HepG2 (cell line): Measurements from ENCODE around the gene GRID1. TPM values are rescaled to one million over a fixed set of nuclear protein-coding genes. Genes with fewer than 3 reads are reported as not detected.

Experiments
- ATAC-seq: fragments of 200-7000 bp; cut with Tn5 transposase; 3 replicates; pipeline ENCODE4 v1.9.1; 2020; ENCODE audit warnings: mild to moderate bottlenecking, moderate library complexity
- BruUV-seq: library from RNA; stranded (reverse); fragments of 400-500 nt; replicated peaks from 2 replicates; lab custom pipeline; 2021; lab: Mats Ljungman, UMichigan
- CTCF ChIA-PET: fragments of 300-600 bp; formaldehyde crosslinking; extraction: SDS; loops from one replicate; lab custom pipeline; 2021; ENCODE audit warnings: low total read pairs, inconsistent platforms, low intra/inter-chr PET ratio; lab: Yijun Ruan, JAX
- POLR2A ChIA-PET: fragments of 350-600 bp; sonication (Branson Sonifier 250); formaldehyde crosslinking; loops from one replicate; lab custom pipeline; 2020; ENCODE audit warnings: antibody characterized with exemption, inconsistent platforms; lab: Yijun Ruan, JAX
- DNase-seq: peaks from one replicate; pipeline ENCODE4 v3.0.0-alpha.2; 2015; ENCODE audit warnings: low spot score
- FAIRE-seq: peaks from 3 replicates; lab custom pipeline; 2011; peaks lifted over from hg19 to GRCh38; lab: Jason Lieb, UNC
- H2AFZ ChIP-seq: one replicate; pipeline ENCODE4 v1.6.1; 2011; ENCODE audit warnings: low read length, inconsistent platforms
- H3K27ac ChIP-seq: fragments of 300-600 bp; 3 replicates; pipeline ENCODE4 v1.8.0; 2011; ENCODE audit warnings: mixed run types, mild to moderate bottlenecking, mixed read lengths, low read length, inconsistent platforms; ENCODE audit not compliant: insufficient read depth; ENCODE audit errors: extremely low read length
- H3K27me3 ChIP-seq, 2 experiments: fragments of 200-600 bp in 1 of 2; 2 replicates in 1 of 2; 3 replicates in 1 of 2; pipeline versions ENCODE4 v1.6.0 to v1.8.0; 2011; ENCODE audit warnings: low read length in 2 of 2, mild to moderate bottlenecking in 2 of 2, moderate library complexity in 2 of 2, inconsistent platforms in 1 of 2; ENCODE audit not compliant: insufficient read depth in 2 of 2, control insufficient read depth in 1 of 2
- H3K36me3 ChIP-seq, 2 experiments: fragments of 200-600 bp in 1 of 2; replicated peaks in 1 of 2; 2 replicates in 1 of 2; 3 replicates in 1 of 2; pipeline versions ENCODE4 v1.5.1 to v1.8.0; 2011; ENCODE audit warnings: low read length in 2 of 2, inconsistent platforms in 1 of 2; ENCODE audit not compliant: insufficient read depth in 2 of 2, control insufficient read depth in 1 of 2
- H3K4me1 ChIP-seq: 2 replicates; pipeline ENCODE4 v1.5.1; 2012; ENCODE audit warnings: low read length, inconsistent platforms; ENCODE audit not compliant: insufficient read depth
- H3K4me2 ChIP-seq: 2 replicates; pipeline ENCODE4 v1.6.0; 2011; ENCODE audit warnings: low read depth, low read length, inconsistent platforms
- H3K4me3 ChIP-seq, 3 experiments: fragments of 200-600 bp in 1 of 3; sonication (generic), shearing (Covaris generic) in 1 of 3; replicated peaks in 1 of 3; 2 replicates each; pipeline ENCODE4 v1.5.1; 2011 to 2016; ENCODE audit warnings: low read length in 3 of 3, inconsistent platforms in 2 of 3, low read depth in 2 of 3, mild to moderate bottlenecking in 2 of 3, control low read depth in 1 of 3, mixed read lengths in 1 of 3; ENCODE audit not compliant: insufficient read depth in 1 of 3
- H3K79me2 ChIP-seq: one replicate; pipeline ENCODE4 v1.6.1; 2011; ENCODE audit warnings: low read length, inconsistent platforms; ENCODE audit not compliant: insufficient read depth
- H3K9ac ChIP-seq: 2 replicates; pipeline ENCODE4 v1.6.0; 2011; ENCODE audit warnings: mild to moderate bottlenecking, low read depth, low read length, inconsistent platforms; ENCODE audit not compliant: insufficient read depth
- H3K9me3 ChIP-seq: 2 replicates; pipeline ENCODE4 v1.5.1; 2012; ENCODE audit warnings: mild to moderate bottlenecking, low read length
- H4K20me1 ChIP-seq: 2 replicates; pipeline ENCODE4 v1.6.0; 2011; ENCODE audit warnings: inconsistent platforms, mild to moderate bottlenecking, low read length, moderate library complexity; ENCODE audit not compliant: insufficient read depth
- ARID2 ChIP-seq: sonication (generic); formaldehyde crosslinking; IDR thresholded peaks from 2 replicates; pipeline ENCODE4 v1.8.1; 2022; ENCODE audit warnings: mild to moderate bottlenecking, missing genetic modification reagents, borderline replicate concordance
- ARNT ChIP-seq: fragments of 450-650 bp; IDR thresholded peaks from 2 replicates; pipeline ENCODE4 v1.6.1; 2017
- DBP ChIP-seq: sonication (generic); formaldehyde crosslinking; IDR thresholded peaks from 2 replicates; pipeline ENCODE4 v1.4.0; 2020; ENCODE audit warnings: missing genetic modification reagents; ENCODE audit errors: not compliant biosample characterization
- GLI4 ChIP-seq: sonication (generic); formaldehyde crosslinking; IDR thresholded peaks from 2 replicates; pipeline ENCODE4 v1.5.1; 2020; ENCODE audit warnings: missing genetic modification reagents, mild to moderate bottlenecking, moderate library complexity, borderline replicate concordance
- GPBP1L1 ChIP-seq: sonication (generic); formaldehyde crosslinking; IDR thresholded peaks from 2 replicates; pipeline ENCODE4 v1.5.0; 2020; ENCODE audit warnings: mild to moderate bottlenecking, missing genetic modification reagents
- ISX ChIP-seq: sonication (generic); formaldehyde crosslinking; conservative IDR thresholded peaks from 2 replicates; pipeline ENCODE4 v1.5.0; 2020; ENCODE audit warnings: missing genetic modification reagents
- NCOA2 ChIP-seq: sonication (generic); formaldehyde crosslinking; IDR thresholded peaks from 2 replicates; pipeline ENCODE4 v1.8.0; 2022; ENCODE audit warnings: inconsistent platforms
- NFIB ChIP-seq: sonication (generic); formaldehyde crosslinking; IDR thresholded peaks from 2 replicates; pipeline ENCODE4 v1.9.0; 2021; ENCODE audit warnings: missing genetic modification reagents, mild to moderate bottlenecking, borderline replicate concordance
- SNRNP70 ChIP-seq: fragments of 200-400 bp; formaldehyde crosslinking; IDR thresholded peaks from 2 replicates; pipeline ENCODE4 v1.6.1; 2017; ENCODE audit warnings: mild to moderate bottlenecking, low read depth, low read length, moderate library complexity
- ZNF3 ChIP-seq: IDR thresholded peaks from 2 replicates; pipeline ENCODE4 v1.7.0; 2017; ENCODE audit warnings: inconsistent platforms
- ZNF577 ChIP-seq: sonication (generic); formaldehyde crosslinking; IDR thresholded peaks from 2 replicates; pipeline ENCODE4 v1.4.0; 2020; ENCODE audit warnings: mild to moderate bottlenecking, low read depth, missing genetic modification reagents, borderline replicate concordance
- WGBS: methylation state at CpG from one replicate; pipeline ENCODE4 v1.1.6; 2017; ENCODE audit warnings: low lambda C conversion rate; 5-methylcytosine and 5-hydroxymethylcytosine counted together
- in situ Hi-C: cut with HindIII; loops from 2 replicates; pipeline ENCODE4 v1.10.0; 2017; ENCODE audit warnings: low pct_unique_long_range_greater_than_20kb; ENCODE audit not compliant: extremely low pct_ligation_motif_present
- intact Hi-C: fragments of 100-400 bp; cut with micrococcal nuclease; formaldehyde crosslinking; loops from one replicate; pipeline ENCODE4 v1.10.0; 2022; ENCODE audit not compliant: unreplicated experiment
- polyA plus RNA-seq, 8 experiments: library from polyadenylated mRNA; depleted of rRNA in 3 of 8; stranded (reverse) in 7 of 8; unstranded in 1 of 8; fragments of >200 nt; fragmentation: Illumina TruSeq in 4 of 8; extraction: Trizol in 4 of 8; gene quantifications; 2 replicates each; pipeline versions ENCODE4 v1.2.1 to v1.2.3, GENCODE V29; 2011 to 2016; ENCODE audit warnings: low read depth in 4 of 8, missing spikeins in 1 of 8, mixed read lengths in 1 of 8; ENCODE audit not compliant: insufficient read depth in 1 of 8
- total RNA-seq, 5 experiments: library from RNA; depleted of rRNA; stranded (reverse); fragments of >200 nt; fragmentation: Illumina TruSeq; extraction: Trizol; gene quantifications; 2 replicates each; pipeline ENCODE4 v1.2.3, GENCODE V29; 2016; ENCODE audit warnings: low read depth in 1 of 5

The GRID1 gene
- total and polyA plus RNA-seq, 2 of the 13 experiments (the other 11 are each of a cell fraction or from before 2014, with no cell fraction given) = 0.05 TPM; not detected in 1

GRCh38 chr10:86056672-86057071 lies 309.9 kb downstream of the GRID1 start (continued):
- TF ChIP-seq GLI4 (CRISPR knock-in tag) = no peak
- TF ChIP-seq ARID2 (CRISPR knock-in tag) = no peak
- no peak for TF ChIP-seq ZNF3 (CRISPR knock-in tag)
- TF ChIP-seq SNRNP70 = no peak

- Histone ChIP-seq H3K27ac (no peak overlapping the region), H3K27me3 (peaks cover 2 to 6% of the 10 kb centered on the region in 2 experiments; a peak in 2 of 5 replicates), H2AFZ (no peak overlapping the region), H3K4me1 (no peaks in the 10 kb centered on the region), H3K4me3 (no peak overlapping the region), H4K20me1 (no peaks in the 10 kb centered on the region)
- 0% methylated on average over 1 of the region's 1 CpG for WGBS
- FAIRE-seq = no peak
- ATAC-seq = no peak
- POLR2A ChIA-PET = no interaction called here
- intact Hi-C loops = no loop called here
- no peak for TF ChIP-seq NFIB
- TF ChIP-seq ZNF577 = no peak
- TF ChIP-seq GPBP1L1 = no peak
- TF ChIP-seq ISX (CRISPR knock-in tag) = no peak
- no peak for TF ChIP-seq ARNT
- TF ChIP-seq DBP (CRISPR knock-in tag) = no peak
- TF ChIP-seq NCOA2 (CRISPR knock-in tag) = no peak
- TF ChIP-seq, all 625 proteins: peak for 0
- Histone ChIP-seq H3K4me2 (no peak overlapping the region), H3K9ac (no peak overlapping the region), H3K79me2 (no peaks in the 10 kb centered on the region), H3K9me3 (no peaks in the 10 kb centered on the region), H3K36me3 (no peaks in the 10 kb centered on the region)
- DNase-seq = no peak
- in situ Hi-C loops = no loop called here
- CTCF ChIA-PET = no interaction called here
- no TSS peak for BruUV-seq
These were observed 310.7 kb downstream of the GRID1 start for GRCh38 chr10:86055928-86056327.
